Right atrium auricular region (tissue), 2 donors: ENCODE results near the gene UVRAG. TPM values are rescaled to one million over a fixed set of nuclear protein-coding genes. Genes with fewer than 3 reads are reported as not detected.

ENCODE experiments used
- DNase-seq: peaks from one replicate; pipeline ENCODE4 v3.0.0-alpha.2; 2019; ENCODE audit warnings: low spot score
- H3K27ac ChIP-seq, 2 donors: fragments of 200-600 bp; sonication (generic); 1 replicate in 1 of 2; 2 replicates in 1 of 2; pipeline ENCODE4 v1.5.1; 2016 to 2019
- H3K27me3 ChIP-seq, 2 donors: fragments of 200-600 bp; sonication (generic); one replicate each; pipeline versions ENCODE4 v1.5.1 to v1.6.0; 2017 to 2019
- H3K36me3 ChIP-seq: fragments of 200-600 bp; sonication (generic); one replicate; pipeline ENCODE4 v1.5.1; 2016
- H3K4me1 ChIP-seq, 2 donors: fragments of 200-600 bp; sonication (generic); one replicate each; pipeline versions ENCODE4 v1.5.1 to v1.6.0; 2017 to 2019
- H3K4me3 ChIP-seq, 2 donors: fragments of 200-600 bp; sonication (generic); 1 replicate in 1 of 2; 2 replicates in 1 of 2; pipeline ENCODE4 v1.5.1; 2017 to 2019; ENCODE audit warnings: mild to moderate bottlenecking in 1 of 2, moderate library complexity in 1 of 2
- H3K9me3 ChIP-seq, 2 donors: fragments of 200-600 bp; sonication (generic); one replicate each; pipeline ENCODE4 v1.5.1; 2019
- CTCF ChIP-seq, 2 donors: fragments of 200-600 bp; sonication (generic); IDR thresholded peaks; one replicate each; pipeline ENCODE4 v1.5.1; 2019; ENCODE audit warnings: antibody characterized with exemption in 2 of 2
- total RNA-seq, 2 donors: library from RNA; depleted of rRNA; stranded (reverse); fragments of >200 nt; gene quantifications; one replicate each; pipeline ENCODE4 v1.1.0, GENCODE V29; 2016

Gene UVRAG
- total RNA-seq, 2 donors from 2014 or later = 13.2 to 13.9 TPM

DNA sequence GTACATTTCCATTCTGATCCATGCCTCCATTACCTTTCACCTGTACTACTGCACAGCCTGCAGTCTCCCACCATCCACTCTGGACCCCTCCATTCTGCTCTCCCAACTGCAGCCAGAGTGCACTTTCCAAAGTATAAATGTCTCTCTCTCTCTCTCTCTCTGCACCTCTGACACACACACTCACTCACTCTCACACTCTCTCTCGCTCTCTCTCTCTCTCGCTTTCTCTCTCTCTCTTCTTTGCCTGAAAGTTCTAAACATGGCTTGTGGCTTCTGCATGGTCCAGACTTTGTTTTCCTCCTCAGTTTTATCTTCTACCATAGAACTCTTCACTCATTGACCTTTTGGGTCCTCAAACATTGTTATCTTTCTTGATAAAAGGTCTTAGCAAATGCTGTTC lies 314.7 kb downstream of the UVRAG start:
- no peaks in the 10 kb centered on the region for H3K9me3 ChIP-seq
- no peak overlapping the region for H3K27ac ChIP-seq
- TF ChIP-seq CTCF (IDR thresholded peaks at IDR 0.05) = no peak
- no peaks in the 10 kb centered on the region for H3K36me3 ChIP-seq
- H3K27me3 ChIP-seq = no peaks in the 10 kb centered on the region
- H3K4me3 ChIP-seq = no peak overlapping the region
- no peak for DNase-seq
- H3K4me1 ChIP-seq = peaks cover 0 to 48% of the 10 kb centered on the region in 2 donors

DNA sequence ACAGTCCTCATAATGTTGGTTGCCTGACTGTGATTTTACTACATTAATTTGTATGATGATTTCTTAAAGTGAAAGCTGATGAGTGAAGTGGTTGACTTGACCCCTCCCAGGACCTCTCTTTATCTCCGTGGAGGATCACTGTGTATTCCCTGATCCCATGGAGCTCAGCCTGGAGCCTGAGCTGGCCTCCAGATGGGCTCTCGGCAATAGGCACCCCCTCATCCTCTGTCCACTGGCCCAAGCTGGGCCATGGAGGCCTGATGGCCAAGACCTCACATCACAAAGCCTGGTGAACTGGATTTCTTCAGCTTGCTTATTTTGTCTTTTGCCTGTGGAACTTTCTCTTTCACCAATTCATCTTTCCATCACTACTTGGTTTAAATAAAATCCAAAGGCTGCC lies 316.1 kb downstream of the UVRAG start:
- no peak for TF ChIP-seq CTCF (IDR thresholded peaks at IDR 0.05)
- Histone ChIP-seq H3K4me1 (peaks cover 0 to 47% of the 10 kb centered on the region in 2 donors), H3K4me3 (no peak overlapping the region), H3K27me3 (no peaks in the 10 kb centered on the region), H3K27ac (peak overlapping the region in 1 of 2 donors; percentile 28), H3K9me3 (no peaks in the 10 kb centered on the region), H3K36me3 (no peaks in the 10 kb centered on the region)
- DNase-seq = no peak

DNA sequence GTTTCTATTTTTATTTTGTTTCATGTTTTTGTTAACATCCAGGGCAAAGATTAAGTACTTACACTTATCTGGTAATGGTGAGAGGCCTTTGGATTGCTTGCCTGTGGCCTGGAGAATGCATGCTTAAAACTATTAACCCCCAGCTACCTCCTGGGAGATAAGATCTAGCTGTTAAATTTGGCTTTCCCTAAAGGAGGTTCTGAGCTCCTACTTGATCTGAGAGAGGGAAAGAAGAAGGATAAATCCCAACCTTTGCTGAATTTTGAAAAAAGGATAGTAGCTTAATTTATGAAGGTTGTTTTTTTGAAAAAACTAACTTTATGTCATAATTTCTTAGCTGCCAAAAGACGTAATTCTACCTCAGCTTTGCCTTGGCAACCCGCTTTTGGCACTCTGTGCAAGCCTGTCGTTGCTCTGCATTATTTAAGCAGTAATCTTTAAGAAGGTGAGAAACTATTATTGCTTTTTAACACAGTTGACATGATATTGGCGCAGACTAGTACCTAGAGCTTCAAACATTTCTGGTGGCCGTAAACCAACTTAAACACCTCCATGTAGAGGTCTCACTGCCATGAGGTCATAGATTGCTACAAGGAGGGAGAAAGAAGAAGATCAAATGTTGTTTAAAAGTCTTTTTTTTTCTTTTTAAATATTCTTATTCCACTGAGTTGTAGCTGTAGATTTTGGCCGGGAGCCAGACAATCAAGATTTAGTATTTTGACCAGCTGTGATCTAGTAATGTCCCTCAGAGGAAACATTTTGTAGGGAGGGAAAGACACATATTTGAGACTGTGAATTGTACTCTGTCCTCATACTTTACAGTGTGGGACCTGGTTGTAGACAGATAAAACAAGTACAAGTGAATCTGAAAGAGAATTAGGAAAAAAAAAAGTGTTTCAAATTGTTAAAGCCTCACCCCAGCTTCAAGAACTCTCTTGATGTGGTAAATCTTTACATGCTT lies 316.9 kb downstream of the UVRAG start:
- Histone ChIP-seq H3K27ac (peak overlapping the region; percentile 10 to 28), H3K4me3 (no peak overlapping the region), H3K27me3 (no peaks in the 10 kb centered on the region), H3K4me1 (peaks cover 0 to 47% of the 10 kb centered on the region in 2 donors), H3K36me3 (no peaks in the 10 kb centered on the region), H3K9me3 (no peaks in the 10 kb centered on the region)
- no peak for DNase-seq
- TF ChIP-seq CTCF (IDR thresholded peaks at IDR 0.05) = no peak

GRCh38 chr11:76134239-76134638 lies 319.2 kb downstream of the UVRAG start:
- H3K27ac ChIP-seq = no peak overlapping the region
- H3K4me3 ChIP-seq = no peak overlapping the region
- peaks cover 0 to 43% of the 10 kb centered on the region in 2 donors for H3K4me1 ChIP-seq
- H3K36me3 ChIP-seq = no peaks in the 10 kb centered on the region
- no peak for DNase-seq
- H3K9me3 ChIP-seq = no peaks in the 10 kb centered on the region
- TF ChIP-seq CTCF (IDR thresholded peaks at IDR 0.05) = no peak
- no peaks in the 10 kb centered on the region for H3K27me3 ChIP-seq

DNA sequence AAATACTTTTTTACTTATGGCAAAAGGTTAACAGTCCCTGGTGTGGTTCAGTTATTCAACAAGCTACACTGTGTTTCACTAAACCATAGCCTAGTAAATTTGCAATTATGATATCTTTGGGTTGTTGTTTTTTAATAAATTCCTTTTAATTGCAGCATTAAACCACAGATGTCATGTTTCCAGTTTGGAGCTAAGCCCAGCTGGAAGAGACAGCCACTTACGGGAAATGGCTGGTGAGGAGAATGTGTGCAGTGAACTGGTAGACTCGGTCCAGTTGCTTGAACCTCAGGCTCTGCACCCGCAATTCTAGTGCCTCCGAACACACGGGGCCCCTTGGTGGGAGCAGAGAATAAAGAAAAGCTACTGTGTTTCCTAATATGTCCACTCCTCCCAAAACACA lies 320.5 kb downstream of the UVRAG start:
- H3K36me3 ChIP-seq = no peaks in the 10 kb centered on the region
- no peak for DNase-seq
- no peaks in the 10 kb centered on the region for H3K27me3 ChIP-seq
- no peak overlapping the region for H3K27ac ChIP-seq
- peaks cover 0 to 32% of the 10 kb centered on the region in 2 donors for H3K4me1 ChIP-seq
- H3K9me3 ChIP-seq = no peaks in the 10 kb centered on the region
- H3K4me3 ChIP-seq = no peak overlapping the region
- TF ChIP-seq CTCF (IDR thresholded peaks at IDR 0.05) = no peak
